Measurements from ENCODE around the gene CARNS1. TPM values are rescaled to one million over a fixed set of nuclear protein-coding genes. Genes with fewer than 3 reads are reported as not detected.

CARNS1 gene
- total and polyA plus RNA-seq, 9 of the 15 experiments (the other 6 are each of a cell fraction or from before 2014, with no cell fraction given) = 0.01 to 0.18 (median 0.06) TPM; not detected in 3

DNA sequence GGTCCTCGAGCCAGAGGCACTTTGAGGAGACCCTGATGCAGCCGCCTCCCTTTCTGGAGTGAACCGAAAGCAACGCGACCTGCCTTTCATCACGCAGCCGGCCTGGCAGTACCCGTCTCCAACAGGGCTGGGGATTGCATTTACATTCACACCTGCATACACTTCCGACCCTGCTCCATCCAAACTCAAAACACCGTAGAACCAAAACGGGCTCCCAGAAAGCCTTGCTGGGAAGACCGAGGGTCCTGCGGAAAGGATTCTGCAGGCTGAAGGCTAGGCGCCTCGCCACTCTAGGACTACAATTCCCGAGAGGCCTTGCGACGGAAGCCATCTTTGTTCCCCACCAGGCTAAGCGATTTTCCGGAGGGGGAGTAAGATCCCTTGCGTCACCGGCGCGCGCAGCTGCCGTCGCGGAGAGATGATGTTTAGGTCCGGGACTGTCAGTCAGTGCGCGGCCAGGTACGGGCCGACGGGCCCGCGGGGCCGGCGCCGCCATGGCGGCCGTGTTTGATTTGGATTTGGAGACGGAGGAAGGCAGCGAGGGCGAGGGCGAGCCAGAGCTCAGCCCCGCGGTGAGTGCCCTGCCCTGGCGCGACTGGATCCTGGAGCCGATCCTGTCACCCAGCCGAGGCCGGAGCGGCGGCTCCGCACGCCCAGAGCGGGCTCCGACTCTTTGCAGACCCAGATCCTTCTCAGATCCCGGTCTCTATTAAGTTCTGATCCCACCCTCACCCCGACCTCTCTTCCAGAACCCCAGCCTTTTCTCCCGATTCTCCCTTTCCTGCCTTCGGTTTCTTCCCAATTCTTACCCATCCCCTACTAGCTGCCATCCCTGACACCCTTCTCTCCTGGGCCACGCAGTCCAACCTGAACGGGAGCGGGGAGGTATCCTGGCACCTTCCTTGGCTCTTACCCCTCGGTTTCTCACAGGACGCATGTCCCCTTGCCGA is 12.8 kb downstream of the CARNS1 start, which contains the start of gene RPS6KB2 (continued):
- no peak for TF ChIP-seq ZNF609 (CRISPR knock-in tag; IDR thresholded peaks at IDR 0.05; ENCODE audit: borderline replicate concordance)
- no peak for TF ChIP-seq PPARD (CRISPR knock-in tag; IDR thresholded peaks at IDR 0.05)
- no peak for TF ChIP-seq ZNF277 (CRISPR knock-in tag; IDR thresholded peaks at IDR 0.05; ENCODE audit: borderline replicate concordance)
- TF ChIP-seq TEAD2 (tag; IDR thresholded peaks at IDR 0.05) = no peak
- peak; percentile 100 for TF ChIP-seq CREM (IDR thresholded peaks at IDR 0.05; ENCODE audit: low read depth)
- TF ChIP-seq, protein P1, sequence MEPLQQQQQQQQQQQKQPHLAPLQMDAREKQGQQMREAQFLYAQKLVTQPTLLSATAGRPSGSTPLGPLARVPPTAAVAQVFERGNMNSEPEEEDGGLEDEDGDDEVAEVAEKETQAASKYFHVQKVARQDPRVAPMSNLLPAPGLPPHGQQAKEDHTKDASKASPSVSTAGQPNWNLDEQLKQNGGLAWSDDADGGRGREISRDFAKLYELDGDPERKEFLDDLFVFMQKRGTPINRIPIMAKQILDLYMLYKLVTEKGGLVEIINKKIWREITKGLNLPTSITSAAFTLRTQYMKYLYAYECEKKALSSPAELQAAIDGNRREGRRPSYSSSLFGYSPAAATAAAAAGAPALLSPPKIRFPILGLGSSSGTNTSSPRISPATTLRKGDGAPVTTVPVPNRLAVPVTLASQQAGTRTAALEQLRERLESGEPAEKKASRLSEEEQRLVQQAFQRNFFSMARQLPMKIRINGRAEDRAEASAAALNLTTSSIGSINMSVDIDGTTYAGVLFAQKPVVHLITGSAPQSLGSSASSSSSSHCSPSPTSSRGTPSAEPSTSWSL (CRISPR knock-in tag; IDR thresholded peaks at IDR 0.05; ENCODE audit: borderline replicate concordance) = no peak
- TF ChIP-seq, protein P2, sequence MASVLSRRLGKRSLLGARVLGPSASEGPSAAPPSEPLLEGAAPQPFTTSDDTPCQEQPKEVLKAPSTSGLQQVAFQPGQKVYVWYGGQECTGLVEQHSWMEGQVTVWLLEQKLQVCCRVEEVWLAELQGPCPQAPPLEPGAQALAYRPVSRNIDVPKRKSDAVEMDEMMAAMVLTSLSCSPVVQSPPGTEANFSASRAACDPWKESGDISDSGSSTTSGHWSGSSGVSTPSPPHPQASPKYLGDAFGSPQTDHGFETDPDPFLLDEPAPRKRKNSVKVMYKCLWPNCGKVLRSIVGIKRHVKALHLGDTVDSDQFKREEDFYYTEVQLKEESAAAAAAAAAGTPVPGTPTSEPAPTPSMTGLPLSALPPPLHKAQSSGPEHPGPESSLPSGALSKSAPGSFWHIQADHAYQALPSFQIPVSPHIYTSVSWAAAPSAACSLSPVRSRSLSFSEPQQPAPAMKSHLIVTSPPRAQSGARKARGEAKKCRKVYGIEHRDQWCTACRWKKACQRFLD (CRISPR knock-in tag; IDR thresholded peaks at IDR 0.05) = peak; percentile 48; the same call in 1 of the 2 replicates
- TF ChIP-seq ZBTB43 (CRISPR knock-in tag; IDR thresholded peaks at IDR 0.05) = no peak
- TF ChIP-seq HNRNPL (IDR thresholded peaks at IDR 0.05; ENCODE audit: low read depth, low read length) = no peak
- TF ChIP-seq THRAP3 (IDR thresholded peaks at IDR 0.05; ENCODE audit: borderline replicate concordance) = no peak
- TF ChIP-seq EZH2 (IDR thresholded peaks at IDR 0.05; ENCODE audit: borderline replicate concordance, low read depth, low read length) = no peak
- TF ChIP-seq, protein P3, sequence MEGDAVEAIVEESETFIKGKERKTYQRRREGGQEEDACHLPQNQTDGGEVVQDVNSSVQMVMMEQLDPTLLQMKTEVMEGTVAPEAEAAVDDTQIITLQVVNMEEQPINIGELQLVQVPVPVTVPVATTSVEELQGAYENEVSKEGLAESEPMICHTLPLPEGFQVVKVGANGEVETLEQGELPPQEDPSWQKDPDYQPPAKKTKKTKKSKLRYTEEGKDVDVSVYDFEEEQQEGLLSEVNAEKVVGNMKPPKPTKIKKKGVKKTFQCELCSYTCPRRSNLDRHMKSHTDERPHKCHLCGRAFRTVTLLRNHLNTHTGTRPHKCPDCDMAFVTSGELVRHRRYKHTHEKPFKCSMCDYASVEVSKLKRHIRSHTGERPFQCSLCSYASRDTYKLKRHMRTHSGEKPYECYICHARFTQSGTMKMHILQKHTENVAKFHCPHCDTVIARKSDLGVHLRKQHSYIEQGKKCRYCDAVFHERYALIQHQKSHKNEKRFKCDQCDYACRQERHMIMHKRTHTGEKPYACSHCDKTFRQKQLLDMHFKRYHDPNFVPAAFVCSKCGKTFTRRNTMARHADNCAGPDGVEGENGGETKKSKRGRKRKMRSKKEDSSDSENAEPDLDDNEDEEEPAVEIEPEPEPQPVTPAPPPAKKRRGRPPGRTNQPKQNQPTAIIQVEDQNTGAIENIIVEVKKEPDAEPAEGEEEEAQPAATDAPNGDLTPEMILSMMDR (IDR thresholded peaks at IDR 0.05 in 2 of 3, conservative IDR thresholded peaks at IDR 0.05 in 1 of 3; ENCODE audit: insufficient read depth in 2 of 3, low read depth in 1 of 3, low read length in 3 of 3) = no peak

Data from K562 (cell line).